ENCODE measurements around the gene TWF2. TPM values are rescaled to one million over a fixed set of nuclear protein-coding genes. Genes with fewer than 3 reads are reported as not detected.

The TWF2 gene
- total and polyA plus RNA-seq, 9 of the 15 experiments (the other 6 are each of a cell fraction or from before 2014, with no cell fraction given), result 0.11 to 61.9 (median 29.7) TPM

- intact Hi-C loops (cut with micrococcal nuclease), result no loop called here
- TF ChIP-seq EGR1 (conservative IDR thresholded peaks at IDR 0.05) (peak; percentile 75), RBFOX2 (IDR thresholded peaks at IDR 0.05; ENCODE audit: low read depth, low read length) (peak; percentile 26; the same call in 1 of the 2 replicates), REST (IDR thresholded peaks at IDR 0.05; ENCODE audit: borderline replicate concordance) (no peak), REST (CRISPR knock-in tag; IDR thresholded peaks at IDR 0.05; ENCODE audit: low read depth) (no peak)
- POLR2A ChIA-PET, result interaction anchor here (1.9 kb wide), 1 partner anchor 9 kb away, joined by 8 read pairs; no protein-coding TSS in a partner anchor
Measured at GRCh38 chr3:52228266-52228665, 10.7 kb downstream of the TWF2 start.

More at GRCh38 chr3:52228266-52228665, 10.7 kb downstream of the TWF2 start:
- Histone ChIP-seq H3K9ac (ENCODE audit: insufficient read depth in 1 of 2, low read depth in 2 of 2, low read length in 2 of 2) (peak overlapping the region in 1 of 2 experiments; percentile 74; a peak in 2 of 4 replicates), H3K27me3 (ENCODE audit: control insufficient read depth in 2 of 2, insufficient read depth in 2 of 2, low read length in 2 of 2) (no peaks in the 10 kb centered on the region), H3K4me2 (ENCODE audit: insufficient read depth, low read length) (no peak overlapping the region), H3K4me1 (replicated peaks in 1 of 2; ENCODE audit: control insufficient read depth in 2 of 2, insufficient read depth in 2 of 2, low read length in 2 of 2) (peaks cover 4 to 50% of the 10 kb centered on the region in 2 experiments; a peak in 2 of 5 replicates), H3K9me1 (ENCODE audit: control insufficient read depth, insufficient read depth, low read length) (no peaks in the 10 kb centered on the region), H3K27ac (ENCODE audit: extremely low read depth, low read depth, low read length) (no peak overlapping the region), H2AFZ (ENCODE audit: low read depth, low read length) (no peak overlapping the region), H4K20me1 (replicated peaks; ENCODE audit: control insufficient read depth, insufficient read depth, low read length) (no peaks in the 10 kb centered on the region; the same call in 1 of the 2 replicates), H3K79me2 (ENCODE audit: control insufficient read depth, insufficient read depth, low read length) (no peaks in the 10 kb centered on the region; the same call in 2 of the 3 replicates), H3K9me3 (replicated peaks; ENCODE audit: control insufficient read depth, insufficient read depth, low read depth, low read length) (no peaks in the 10 kb centered on the region), H3K4me3 (no peak overlapping the region), H3K36me3 (ENCODE audit: control insufficient read depth, insufficient read depth, low read length) (peaks cover 31% of the 10 kb centered on the region; the same call in 2 of the 3 replicates)
- DNase-seq (ENCODE audit: extremely low read depth in 1 of 4, low spot score in 3 of 4) (peak in 1 of 4 experiments; percentile 25), ATAC-seq (no peak), FAIRE-seq (peak; percentile 23)
- 62% methylated on average over 3 of the region's 10 CpGs for WGBS (ENCODE audit: insufficient coverage, low coverage, missing lambda C conversion rate)
- no TSS peak for BruUV-seq (replicated peaks)
- in situ Hi-C loops (cut with MboI), result no loop called here
- CTCF ChIA-PET (ENCODE audit: low intra/inter-chr PET ratio), result no interaction called here

All from K562 (cell line).